HepG2 (cell line): ENCODE results near the gene SLC34A3. TPM values are rescaled to one million over a fixed set of nuclear protein-coding genes. Genes with fewer than 3 reads are reported as not detected.

Experiments
- CCDC6 ChIP-seq: sonication (generic); formaldehyde crosslinking; IDR thresholded peaks from 2 replicates; pipeline ENCODE4 v1.8.1; 2022; ENCODE audit warnings: mild to moderate bottlenecking, missing genetic modification reagents, moderate library complexity
- GFI1 ChIP-seq: sonication (generic); formaldehyde crosslinking; IDR thresholded peaks from 2 replicates; pipeline ENCODE4 v1.5.0; 2020; ENCODE audit warnings: missing genetic modification reagents, mild to moderate bottlenecking, borderline replicate concordance
- HHEX ChIP-seq: IDR thresholded peaks from 2 replicates; pipeline ENCODE4 v1.6.1; 2016; ENCODE audit warnings: control low read depth
- PATZ1 ChIP-seq: sonication (generic); formaldehyde crosslinking; IDR thresholded peaks from 2 replicates; pipeline ENCODE4 v1.4.0; 2020; ENCODE audit warnings: missing genetic modification reagents
- PLSCR1 ChIP-seq: sonication (generic); formaldehyde crosslinking; IDR thresholded peaks from 2 replicates; pipeline ENCODE4 v1.5.0; 2020; ENCODE audit warnings: missing genetic modification reagents, mild to moderate bottlenecking, borderline replicate concordance
- RFX1 ChIP-seq: fragments of 450-650 bp; IDR thresholded peaks from 2 replicates; pipeline ENCODE4 v1.6.1; 2017
- STAG1 ChIP-seq: sonication (generic); formaldehyde crosslinking; IDR thresholded peaks from 2 replicates; pipeline ENCODE4 v1.4.0; 2020; ENCODE audit warnings: missing genetic modification reagents
- TAF15 ChIP-seq: fragments of 200-400 bp; formaldehyde crosslinking; IDR thresholded peaks from one replicate; pipeline ENCODE4 v1.6.1; 2018; ENCODE audit warnings: mild to moderate bottlenecking, low read depth, low read length; ENCODE audit not compliant: poor library complexity, severe bottlenecking
- ZNF34 ChIP-seq: sonication (generic); formaldehyde crosslinking; IDR thresholded peaks from 2 replicates; pipeline ENCODE4 v1.4.0; 2020; ENCODE audit warnings: mild to moderate bottlenecking, missing genetic modification reagents, borderline replicate concordance
- ZNF543 ChIP-seq: sonication (generic); formaldehyde crosslinking; IDR thresholded peaks from 2 replicates; pipeline ENCODE4 v1.4.0; 2020; ENCODE audit warnings: mild to moderate bottlenecking, missing genetic modification reagents
- polyA plus RNA-seq, 8 experiments: library from polyadenylated mRNA; depleted of rRNA in 3 of 8; stranded (reverse) in 7 of 8; unstranded in 1 of 8; fragments of >200 nt; fragmentation: Illumina TruSeq in 4 of 8; extraction: Trizol in 4 of 8; gene quantifications; 2 replicates each; pipeline versions ENCODE4 v1.2.1 to v1.2.3, GENCODE V29; 2011 to 2016; ENCODE audit warnings: low read depth in 4 of 8, missing spikeins in 1 of 8, mixed read lengths in 1 of 8; ENCODE audit not compliant: insufficient read depth in 1 of 8
- total RNA-seq, 5 experiments: library from RNA; depleted of rRNA; stranded (reverse); fragments of >200 nt; fragmentation: Illumina TruSeq; extraction: Trizol; gene quantifications; 2 replicates each; pipeline ENCODE4 v1.2.3, GENCODE V29; 2016; ENCODE audit warnings: low read depth in 1 of 5
- TF ChIP-seq, protein P1 (sequence below): sonication (generic); formaldehyde crosslinking; IDR thresholded peaks from 2 replicates; pipeline ENCODE4 v1.4.0; 2020; ENCODE audit warnings: missing genetic modification reagents, borderline replicate concordance
- TF ChIP-seq, protein P2 (sequence below): sonication (generic); formaldehyde crosslinking; conservative IDR thresholded peaks from 2 replicates; pipeline ENCODE4 v1.4.0; 2020; ENCODE audit warnings: missing genetic modification reagents
- TF ChIP-seq, protein P3 (sequence below): IDR thresholded peaks from 2 replicates; pipeline ENCODE4 v1.6.1; 2012; ENCODE audit warnings: low read depth, low read length, improper control_type of control experiment
- TF ChIP-seq, protein P4 (sequence below): sonication (generic); formaldehyde crosslinking; IDR thresholded peaks from 2 replicates; pipeline ENCODE4 v1.8.0; 2022; ENCODE audit warnings: missing genetic modification reagents, mild to moderate bottlenecking, inconsistent platforms, borderline replicate concordance

Gene SLC34A3
- total and polyA plus RNA-seq, 2 of the 13 experiments (the other 11 are each of a cell fraction or from before 2014, with no cell fraction given): 0.07 to 1.0 TPM

GRCh38 chr9:137188490-137189296, 42.0 kb upstream of the SLC34A3 start, which contains the start of the genes ANAPC2 and SSNA1 (continued):
- TF ChIP-seq, protein P1, sequence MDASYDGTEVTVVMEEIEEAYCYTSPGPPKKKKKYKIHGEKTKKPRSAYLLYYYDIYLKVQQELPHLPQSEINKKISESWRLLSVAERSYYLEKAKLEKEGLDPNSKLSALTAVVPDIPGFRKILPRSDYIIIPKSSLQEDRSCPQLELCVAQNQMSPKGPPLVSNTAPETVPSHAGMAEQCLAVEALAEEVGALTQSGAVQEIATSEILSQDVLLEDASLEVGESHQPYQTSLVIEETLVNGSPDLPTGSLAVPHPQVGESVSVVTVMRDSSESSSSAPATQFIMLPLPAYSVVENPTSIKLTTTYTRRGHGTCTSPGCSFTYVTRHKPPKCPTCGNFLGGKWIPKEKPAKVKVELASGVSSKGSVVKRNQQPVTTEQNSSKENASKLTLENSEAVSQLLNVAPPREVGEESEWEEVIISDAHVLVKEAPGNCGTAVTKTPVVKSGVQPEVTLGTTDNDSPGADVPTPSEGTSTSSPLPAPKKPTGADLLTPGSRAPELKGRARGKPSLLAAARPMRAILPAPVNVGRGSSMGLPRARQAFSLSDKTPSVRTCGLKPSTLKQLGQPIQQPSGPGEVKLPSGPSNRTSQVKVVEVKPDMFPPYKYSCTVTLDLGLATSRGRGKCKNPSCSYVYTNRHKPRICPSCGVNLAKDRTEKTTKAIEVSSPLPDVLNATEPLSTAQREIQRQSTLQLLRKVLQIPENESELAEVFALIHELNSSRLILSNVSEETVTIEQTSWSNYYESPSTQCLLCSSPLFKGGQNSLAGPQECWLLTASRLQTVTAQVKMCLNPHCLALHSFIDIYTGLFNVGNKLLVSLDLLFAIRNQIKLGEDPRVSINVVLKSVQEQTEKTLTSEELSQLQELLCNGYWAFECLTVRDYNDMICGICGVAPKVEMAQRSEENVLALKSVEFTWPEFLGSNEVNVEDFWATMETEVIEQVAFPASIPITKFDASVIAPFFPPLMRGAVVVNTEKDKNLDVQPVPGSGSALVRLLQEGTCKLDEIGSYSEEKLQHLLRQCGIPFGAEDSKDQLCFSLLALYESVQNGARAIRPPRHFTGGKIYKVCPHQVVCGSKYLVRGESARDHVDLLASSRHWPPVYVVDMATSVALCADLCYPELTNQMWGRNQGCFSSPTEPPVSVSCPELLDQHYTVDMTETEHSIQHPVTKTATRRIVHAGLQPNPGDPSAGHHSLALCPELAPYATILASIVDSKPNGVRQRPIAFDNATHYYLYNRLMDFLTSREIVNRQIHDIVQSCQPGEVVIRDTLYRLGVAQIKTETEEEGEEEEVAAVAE (CRISPR knock-in tag): no peak; the same call in 1 of the 2 replicates
- no peak for TF ChIP-seq RFX1
- TF ChIP-seq ZNF543 (CRISPR knock-in tag): no peak
- no peak; the same call in 1 of the 2 replicates for TF ChIP-seq GFI1
- TF ChIP-seq, protein P2, sequence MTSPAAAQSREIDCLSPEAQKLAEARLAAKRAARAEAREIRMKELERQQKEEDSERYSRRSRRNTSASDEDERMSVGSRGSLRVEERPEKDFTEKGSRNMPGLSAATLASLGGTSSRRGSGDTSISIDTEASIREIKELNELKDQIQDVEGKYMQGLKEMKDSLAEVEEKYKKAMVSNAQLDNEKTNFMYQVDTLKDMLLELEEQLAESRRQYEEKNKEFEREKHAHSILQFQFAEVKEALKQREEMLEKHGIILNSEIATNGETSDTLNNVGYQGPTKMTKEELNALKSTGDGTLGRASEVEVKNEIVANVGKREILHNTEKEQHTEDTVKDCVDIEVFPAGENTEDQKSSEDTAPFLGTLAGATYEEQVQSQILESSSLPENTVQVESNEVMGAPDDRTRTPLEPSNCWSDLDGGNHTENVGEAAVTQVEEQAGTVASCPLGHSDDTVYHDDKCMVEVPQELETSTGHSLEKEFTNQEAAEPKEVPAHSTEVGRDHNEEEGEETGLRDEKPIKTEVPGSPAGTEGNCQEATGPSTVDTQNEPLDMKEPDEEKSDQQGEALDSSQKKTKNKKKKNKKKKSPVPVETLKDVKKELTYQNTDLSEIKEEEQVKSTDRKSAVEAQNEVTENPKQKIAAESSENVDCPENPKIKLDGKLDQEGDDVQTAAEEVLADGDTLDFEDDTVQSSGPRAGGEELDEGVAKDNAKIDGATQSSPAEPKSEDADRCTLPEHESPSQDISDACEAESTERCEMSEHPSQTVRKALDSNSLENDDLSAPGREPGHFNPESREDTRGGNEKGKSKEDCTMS (CRISPR knock-in tag): no peak
- peak; percentile 89; the same call in 1 of the 2 replicates for TF ChIP-seq CCDC6 (CRISPR knock-in tag)
- TF ChIP-seq PLSCR1 (CRISPR knock-in tag): no peak
- TF ChIP-seq HHEX (CRISPR knock-in tag): no peak
- peak; percentile 76 for TF ChIP-seq STAG1 (CRISPR knock-in tag)
- TF ChIP-seq, protein P3, sequence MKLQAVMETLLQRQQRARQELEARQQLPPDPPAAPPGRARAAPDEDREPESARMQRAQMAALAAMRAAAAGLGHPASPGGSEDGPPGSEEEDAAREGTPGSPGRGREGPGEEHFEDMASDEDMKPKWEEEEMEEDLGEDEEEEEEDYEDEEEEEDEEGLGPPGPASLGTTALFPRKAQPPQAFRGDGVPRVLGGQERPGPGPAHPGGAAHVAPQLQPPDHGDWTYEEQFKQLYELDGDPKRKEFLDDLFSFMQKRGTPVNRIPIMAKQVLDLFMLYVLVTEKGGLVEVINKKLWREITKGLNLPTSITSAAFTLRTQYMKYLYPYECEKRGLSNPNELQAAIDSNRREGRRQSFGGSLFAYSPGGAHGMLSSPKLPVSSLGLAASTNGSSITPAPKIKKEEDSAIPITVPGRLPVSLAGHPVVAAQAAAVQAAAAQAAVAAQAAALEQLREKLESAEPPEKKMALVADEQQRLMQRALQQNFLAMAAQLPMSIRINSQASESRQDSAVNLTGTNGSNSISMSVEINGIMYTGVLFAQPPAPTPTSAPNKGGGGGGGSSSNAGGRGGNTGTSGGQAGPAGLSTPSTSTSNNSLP: no peak
- TF ChIP-seq TAF15: no peak
- no peak for TF ChIP-seq ZNF34 (CRISPR knock-in tag)
- TF ChIP-seq, protein P4, sequence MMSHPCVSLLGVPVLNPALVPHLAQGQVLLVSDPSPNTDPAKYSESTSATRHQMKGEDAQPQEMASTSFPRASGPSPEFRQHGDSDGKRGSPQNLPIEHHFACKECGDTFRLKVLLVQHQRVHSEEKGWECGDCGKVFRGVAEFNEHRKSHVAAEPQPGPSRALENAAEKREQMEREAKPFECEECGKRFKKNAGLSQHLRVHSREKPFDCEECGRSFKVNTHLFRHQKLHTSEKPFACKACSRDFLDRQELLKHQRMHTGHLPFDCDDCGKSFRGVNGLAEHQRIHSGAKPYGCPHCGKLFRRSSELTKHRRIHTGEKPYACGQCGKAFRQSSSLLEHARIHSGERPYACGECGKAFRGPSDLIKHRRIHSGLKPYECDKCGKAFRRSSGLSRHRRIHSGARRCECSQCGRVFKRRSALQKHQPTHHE (CRISPR knock-in tag): peak; percentile 94
- peak; percentile 75 for TF ChIP-seq PATZ1 (CRISPR knock-in tag)
